K562 (cell line): ENCODE measurements around the gene NPTX2.

Source experiments
- EP300 ChIP-seq: IDR thresholded peaks from 2 replicates; pipeline ENCODE4 v1.6.1; 2012; ENCODE audit warnings: low read length, improper control_type of control experiment
- ERF ChIP-seq: fragments of 450-650 bp; formaldehyde crosslinking; IDR thresholded peaks from 2 replicates; pipeline ENCODE4 v1.4.0; 2020; ENCODE audit warnings: mild to moderate bottlenecking, mixed read lengths
- JUND ChIP-seq, 2 experiments: IDR thresholded peaks; 2 replicates in 1 of 2; 3 replicates in 1 of 2; pipeline ENCODE4 v1.6.1; 2011; ENCODE audit warnings: borderline replicate concordance in 2 of 2, low read depth in 2 of 2, low read length in 2 of 2, improper control_type of control experiment in 1 of 2, missing biosample characterization in 1 of 2, missing genetic modification characterization in 1 of 2, missing genetic modification reagents in 1 of 2
- SPI1 ChIP-seq: IDR thresholded peaks from 2 replicates; pipeline ENCODE4 v1.6.1; 2011; ENCODE audit warnings: low read depth, low read length, control low read depth, borderline replicate concordance
- TF ChIP-seq, protein P1 (sequence below): IDR thresholded peaks from 3 replicates; pipeline ENCODE4 v1.6.1; 2011; ENCODE audit warnings: borderline replicate concordance, mild to moderate bottlenecking; ENCODE audit not compliant: insufficient read length, insufficient read depth
- TF ChIP-seq, protein P2 (sequence below): sonication (generic); formaldehyde crosslinking; IDR thresholded peaks from 2 replicates; pipeline ENCODE4 v1.5.0; 2020; ENCODE audit warnings: missing genetic modification reagents

DNA sequence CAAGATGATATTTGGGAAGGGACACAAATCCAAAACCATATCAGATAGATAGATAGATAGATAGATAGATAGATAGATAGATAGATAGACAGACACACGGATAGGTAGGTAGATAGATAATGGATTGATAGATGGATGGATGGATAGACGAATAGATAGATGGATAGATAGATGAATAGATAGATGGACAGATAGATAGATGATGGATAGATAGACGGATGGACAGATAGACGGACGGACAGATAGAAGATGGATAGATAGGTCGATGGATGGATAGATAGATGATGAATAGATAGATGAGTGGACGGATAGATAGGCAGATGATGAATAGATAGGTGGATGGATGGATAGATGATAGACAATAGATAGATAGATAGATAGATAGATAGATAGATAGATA is 39.8 kb downstream of the NPTX2 start:
- TF ChIP-seq, protein P1, sequence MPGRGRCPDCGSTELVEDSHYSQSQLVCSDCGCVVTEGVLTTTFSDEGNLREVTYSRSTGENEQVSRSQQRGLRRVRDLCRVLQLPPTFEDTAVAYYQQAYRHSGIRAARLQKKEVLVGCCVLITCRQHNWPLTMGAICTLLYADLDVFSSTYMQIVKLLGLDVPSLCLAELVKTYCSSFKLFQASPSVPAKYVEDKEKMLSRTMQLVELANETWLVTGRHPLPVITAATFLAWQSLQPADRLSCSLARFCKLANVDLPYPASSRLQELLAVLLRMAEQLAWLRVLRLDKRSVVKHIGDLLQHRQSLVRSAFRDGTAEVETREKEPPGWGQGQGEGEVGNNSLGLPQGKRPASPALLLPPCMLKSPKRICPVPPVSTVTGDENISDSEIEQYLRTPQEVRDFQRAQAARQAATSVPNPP, result no peak
- no peak for TF ChIP-seq SPI1
- TF ChIP-seq ERF (CRISPR knock-in tag), result no peak
- TF ChIP-seq, protein P2, sequence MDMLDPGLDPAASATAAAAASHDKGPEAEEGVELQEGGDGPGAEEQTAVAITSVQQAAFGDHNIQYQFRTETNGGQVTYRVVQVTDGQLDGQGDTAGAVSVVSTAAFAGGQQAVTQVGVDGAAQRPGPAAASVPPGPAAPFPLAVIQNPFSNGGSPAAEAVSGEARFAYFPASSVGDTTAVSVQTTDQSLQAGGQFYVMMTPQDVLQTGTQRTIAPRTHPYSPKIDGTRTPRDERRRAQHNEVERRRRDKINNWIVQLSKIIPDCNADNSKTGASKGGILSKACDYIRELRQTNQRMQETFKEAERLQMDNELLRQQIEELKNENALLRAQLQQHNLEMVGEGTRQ (CRISPR knock-in tag), result no peak
- TF ChIP-seq JUND (IDR thresholded peaks at IDR 0.05; ENCODE audit: borderline replicate concordance, low read depth, low read length), result no peak
- TF ChIP-seq JUND (tag; IDR thresholded peaks at IDR 0.05; ENCODE audit: borderline replicate concordance, low read depth, low read length), result no peak
- no peak for TF ChIP-seq EP300
